Neural cell (in vitro differentiated cells): ENCODE results near the gene SAMD4A.

Source experiments
- CTCF ChIP-seq: fragments of 450-650 bp; IDR thresholded peaks from 2 replicates; pipeline ENCODE4 v1.5.1; 2014; ENCODE audit warnings: antibody characterized with exemption, mild to moderate bottlenecking, moderate library complexity; ENCODE audit not compliant: poor library complexity, severe bottlenecking
- EP300 ChIP-seq: fragments of 450-650 bp; conservative IDR thresholded peaks from 2 replicates; pipeline ENCODE4 v1.6.1; 2014; ENCODE audit warnings: antibody characterized with exemption, mild to moderate bottlenecking, moderate library complexity; ENCODE audit not compliant: poor library complexity, severe bottlenecking
- EZH2 ChIP-seq: fragments of 200-600, 300-800 bp; shearing (Covaris generic), sonication (generic); IDR thresholded peaks from 2 replicates; pipeline ENCODE4 v1.6.1; 2014; ENCODE audit warnings: antibody characterized with exemption, low read length, borderline replicate concordance, mild to moderate bottlenecking; ENCODE audit not compliant: insufficient read depth, poor library complexity, severe bottlenecking
- POLR2AphosphoS5 ChIP-seq: IDR thresholded peaks from 2 replicates; pipeline ENCODE4 v1.6.1; 2012
- RAD21 ChIP-seq: fragments of 450-650 bp; conservative IDR thresholded peaks from 2 replicates; pipeline ENCODE4 v1.6.1; 2014; ENCODE audit warnings: antibody characterized with exemption, mild to moderate bottlenecking, moderate library complexity
- REST ChIP-seq: IDR thresholded peaks from 2 replicates; pipeline ENCODE4 v1.6.1; 2012; ENCODE audit warnings: borderline replicate concordance
- SMC3 ChIP-seq: fragments of 450-650 bp; conservative IDR thresholded peaks from 2 replicates; pipeline ENCODE4 v1.6.1; 2014; ENCODE audit warnings: antibody characterized with exemption, mild to moderate bottlenecking, moderate library complexity; ENCODE audit not compliant: poor library complexity

GRCh38 chr14:54582334-54582733 lies 15.4 kb downstream of the SAMD4A start:
- TF ChIP-seq CTCF (no peak), POLR2AphosphoS5 (no peak), REST (no peak), SMC3 (no peak), RAD21 (no peak), EP300 (no peak), EZH2 (no peak)
